ENCODE data around the gene GHRHR. TPM values are rescaled to one million over a fixed set of nuclear protein-coding genes. Genes with fewer than 3 reads are reported as not detected.

GHRHR gene
- total and polyA plus RNA-seq, 11 donors = not detected

GRCh38 chr7:30989824-30990672 is 26.3 kb downstream of the GHRHR start:
- no peaks in the 10 kb centered on the region for H3K36me3 ChIP-seq
- ATAC-seq (no peak), DNase-seq (no peak)
- TF ChIP-seq CTCF (IDR thresholded peaks at IDR 0.05) = no peak
- no peak for TF ChIP-seq POLR2A (IDR thresholded peaks at IDR 0.05)
- H3K4me1 ChIP-seq = peaks cover 0 to 14% (median 9%) of the 10 kb centered on the region in 12 donors
- H3K9me3 ChIP-seq = no peaks in the 10 kb centered on the region
- H3K4me3 ChIP-seq = no peak overlapping the region
- H3K27ac ChIP-seq = no peak overlapping the region
- peaks cover 0 to 4% (median 0%) of the 10 kb centered on the region in 9 donors for H3K27me3 ChIP-seq
- 73 to 82% (median 78%) methylated on average over 10 of the region's 10 CpGs for WGBS, 4 donors
- intact Hi-C loops (cut with DNase I) = loop anchor here in 2 of 10 donors (10.0 kb wide), 2 partner anchors 65 to 645 kb away; partner anchors contain the start of gene ADCYAP1R1 (in 1 of the 2)

DNA sequence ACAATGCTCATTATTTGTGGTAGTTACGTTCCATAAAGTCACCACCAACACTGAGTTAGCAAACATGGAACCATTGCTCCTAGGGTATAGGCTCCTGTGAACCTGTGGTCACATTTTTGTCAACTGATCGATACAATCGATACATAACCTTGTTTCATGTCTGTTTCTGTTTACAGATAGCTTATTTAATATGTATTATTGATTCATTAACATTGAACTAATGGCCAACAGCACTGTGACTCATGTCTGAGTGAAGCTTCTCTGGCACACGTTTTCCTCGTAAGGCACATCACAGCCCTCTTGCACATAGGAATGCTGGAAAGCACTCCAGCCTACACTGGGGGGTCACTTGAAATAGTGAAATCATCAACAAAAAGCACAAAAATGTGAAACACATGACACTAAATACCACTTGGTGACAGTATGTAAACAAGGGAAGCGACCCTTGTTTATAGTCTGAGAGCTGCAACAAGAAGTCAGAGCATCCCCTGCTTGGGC is 27.0 kb downstream of the GHRHR start:
- H3K9me3 ChIP-seq = no peaks in the 10 kb centered on the region
- ATAC-seq (no peak), DNase-seq (no peak)
- intact Hi-C loops (cut with DNase I) = loop anchor here in 1 of 10 donors (10.0 kb wide), 1 partner anchor 64 kb away; the partner anchor contains the start of gene ADCYAP1R1
- no peak overlapping the region for H3K27ac ChIP-seq
- TF ChIP-seq CTCF (IDR thresholded peaks at IDR 0.05) (no peak), POLR2A (IDR thresholded peaks at IDR 0.05) (no peak)
- H3K4me1 ChIP-seq = peaks cover 0 to 14% (median 9%) of the 10 kb centered on the region in 12 donors
- WGBS, 4 donors = 89 to 94% (median 93%) methylated on average over 6 of the region's 6 CpGs
- peaks cover 0 to 4% (median 0%) of the 10 kb centered on the region in 9 donors for H3K27me3 ChIP-seq
- no peaks in the 10 kb centered on the region for H3K36me3 ChIP-seq
- no peak overlapping the region for H3K4me3 ChIP-seq

- intact Hi-C loops (cut with DNase I) = loop anchor here in 1 of 10 donors (10.0 kb wide), 1 partner anchor 62 kb away; the partner anchor contains the start of gene ADCYAP1R1
- Histone ChIP-seq H3K4me3 (no peak overlapping the region), H3K27me3 (peaks cover 0 to 4% (median 0%) of the 10 kb centered on the region in 9 donors), H3K27ac (no peak overlapping the region), H3K36me3 (no peaks in the 10 kb centered on the region), H3K9me3 (no peaks in the 10 kb centered on the region), H3K4me1 (peaks cover 0 to 14% (median 9%) of the 10 kb centered on the region in 12 donors)
- WGBS, 4 donors = 78 to 89% (median 86%) methylated on average over 15 to 18 of the region's 18 CpGs
- no peak for TF ChIP-seq CTCF (IDR thresholded peaks at IDR 0.05)
- TF ChIP-seq POLR2A (IDR thresholded peaks at IDR 0.05) = no peak
- ATAC-seq (no peak), DNase-seq (no peak)
Measured at GRCh38 chr7:30992414-30992813, 28.7 kb downstream of the GHRHR start.

Data from heart left ventricle (tissue), 16 donors.